AG20443 (cell line): ENCODE results near the gene TRIAP1.
"Not testable (repeated sequence)": the region's sequence is repeated elsewhere in the genome, so short reads cannot be mapped to it uniquely, and the experiment has no call there.

ENCODE experiments used
- DNase-seq: peaks from one replicate; pipeline ENCODE4 v3.0.0; 2012; ENCODE audit warnings: low spot score, mixed read lengths

Gene TRIAP1

DNA sequence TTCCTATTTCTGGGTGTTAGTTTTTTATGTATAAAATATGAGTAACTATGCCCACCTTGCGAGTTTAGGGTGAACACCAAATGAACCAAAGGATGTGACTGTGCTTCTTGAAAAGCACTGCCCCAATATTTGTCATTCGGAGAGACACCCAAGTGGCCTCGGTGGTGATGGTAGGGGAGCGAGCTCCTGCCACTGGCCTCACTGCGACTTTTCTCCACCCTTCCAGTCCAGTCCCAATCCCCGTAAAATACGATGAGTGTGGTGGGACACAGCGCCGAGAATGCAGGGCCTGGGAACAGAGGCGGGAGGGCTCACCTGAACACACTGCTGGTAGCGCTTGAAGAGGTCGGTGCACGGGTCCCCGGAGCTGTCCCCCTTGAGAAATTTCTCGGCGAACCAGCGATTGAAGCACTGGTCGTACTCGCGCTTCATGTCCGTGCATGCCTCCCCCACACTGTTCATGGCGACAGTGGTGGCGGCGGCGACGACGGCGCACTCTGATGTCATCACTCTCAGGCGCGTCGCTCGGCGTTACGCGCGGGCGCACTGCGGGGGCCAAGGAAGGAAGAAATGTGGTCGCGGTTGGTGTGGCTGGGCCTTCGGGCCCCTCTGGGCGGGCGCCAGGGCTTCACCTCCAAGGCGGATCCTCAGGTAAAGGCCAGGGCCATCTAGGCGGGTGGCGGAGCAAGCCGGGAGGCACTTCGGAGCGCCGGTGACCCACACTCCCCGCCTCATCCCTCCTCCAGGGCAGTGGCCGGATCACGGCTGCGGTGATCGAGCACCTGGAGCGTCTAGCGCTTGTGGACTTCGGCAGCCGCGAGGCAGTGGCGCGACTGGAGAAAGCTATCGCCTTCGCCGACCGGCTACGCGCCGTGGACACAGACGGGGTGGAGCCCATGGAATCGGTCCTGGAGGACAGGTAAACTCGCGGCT lies at the start of gene TRIAP1, which contains the start of gene GATC:
Gene TRIAP1, minus strand, starts transcription at position 474 of the 933 bp plus-strand sequence. Its CDS starts 12 bp downstream, at position 462.
Gene GATC, plus strand, starts transcription at position 534 of the 933 bp plus-strand sequence. Its CDS starts 37 bp downstream, at position 571.
- DNase-seq = peak; percentile 91

DNA sequence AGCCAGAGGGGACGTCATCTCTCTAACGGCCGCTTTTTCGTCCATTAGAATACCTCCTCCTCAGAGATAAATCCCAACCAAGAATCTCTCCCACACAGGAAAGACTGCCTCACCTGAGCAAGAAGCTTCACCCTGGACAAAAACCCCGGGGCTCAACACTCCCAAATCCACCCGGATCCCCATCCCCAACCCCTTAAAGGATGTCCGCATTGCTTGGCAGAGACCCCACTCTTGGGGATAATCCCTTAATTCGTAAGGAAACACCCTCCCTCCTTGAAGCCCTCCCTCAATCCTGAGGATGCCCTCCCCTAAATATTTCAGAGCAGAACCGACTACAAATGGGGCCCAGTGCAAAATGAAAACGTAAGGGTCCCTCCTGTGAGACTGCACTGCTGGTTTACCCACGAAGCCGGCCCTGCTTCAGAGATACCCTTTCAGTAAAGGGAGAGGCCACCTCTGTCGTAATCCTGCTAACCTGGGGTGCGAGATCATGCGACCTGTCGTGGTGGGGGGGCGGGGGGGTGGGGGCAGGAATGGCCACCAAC lies 49.1 kb upstream of the TRIAP1 start:
- no peak for DNase-seq

DNA sequence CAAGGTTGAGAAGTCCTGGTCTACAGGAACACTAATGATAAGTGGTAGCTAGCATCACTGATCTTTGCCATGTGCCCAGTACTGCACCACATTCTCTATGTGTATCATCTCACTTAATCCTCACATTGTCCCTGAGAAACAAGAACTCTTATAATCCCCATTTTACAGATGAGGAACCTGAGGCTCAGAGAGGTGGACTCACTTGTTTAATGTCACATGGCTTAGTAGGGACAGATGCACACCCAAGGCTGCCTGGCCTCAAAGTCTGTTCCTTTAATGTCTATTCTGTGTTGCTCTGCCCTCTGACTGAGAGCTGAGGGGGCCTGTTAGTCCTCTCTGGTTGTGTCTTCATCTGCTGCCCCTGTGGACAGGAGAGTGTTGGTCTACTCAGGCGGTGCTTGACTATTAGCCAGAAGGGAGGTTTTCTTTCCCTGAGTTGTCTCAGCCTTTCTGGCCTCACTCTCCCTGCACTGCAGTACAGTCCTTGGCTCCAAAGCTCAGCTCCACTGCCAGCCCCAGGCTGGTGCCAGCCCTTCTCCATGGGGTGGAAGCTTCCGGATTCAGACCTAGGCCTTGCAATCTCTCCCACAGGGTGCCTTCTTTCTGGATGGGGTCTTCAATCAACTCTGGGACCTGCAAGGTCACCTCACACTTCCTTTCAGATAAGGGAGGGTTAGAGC lies 44.8 kb upstream of the TRIAP1 start:
- no peak for DNase-seq

DNA sequence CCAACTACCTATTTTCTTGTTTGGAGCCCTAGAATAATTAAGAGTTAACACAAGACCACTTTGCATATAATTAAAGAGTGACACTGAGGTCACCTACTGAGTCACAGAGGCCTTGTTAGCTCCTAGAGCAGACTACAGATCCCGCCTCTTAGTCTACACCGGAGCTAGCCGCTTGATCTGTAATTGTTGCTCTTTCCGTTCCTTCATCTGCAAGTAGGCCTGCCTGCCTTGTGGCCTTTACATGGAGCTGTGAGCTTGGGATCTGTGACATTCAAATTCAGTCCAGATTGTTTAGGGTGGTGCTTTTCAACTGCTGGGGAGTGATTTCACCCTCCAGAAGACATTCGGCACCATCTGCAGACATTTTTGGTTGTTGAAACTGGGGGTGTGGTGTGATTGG lies 44.1 kb upstream of the TRIAP1 start:
- DNase-seq = no peak

DNA sequence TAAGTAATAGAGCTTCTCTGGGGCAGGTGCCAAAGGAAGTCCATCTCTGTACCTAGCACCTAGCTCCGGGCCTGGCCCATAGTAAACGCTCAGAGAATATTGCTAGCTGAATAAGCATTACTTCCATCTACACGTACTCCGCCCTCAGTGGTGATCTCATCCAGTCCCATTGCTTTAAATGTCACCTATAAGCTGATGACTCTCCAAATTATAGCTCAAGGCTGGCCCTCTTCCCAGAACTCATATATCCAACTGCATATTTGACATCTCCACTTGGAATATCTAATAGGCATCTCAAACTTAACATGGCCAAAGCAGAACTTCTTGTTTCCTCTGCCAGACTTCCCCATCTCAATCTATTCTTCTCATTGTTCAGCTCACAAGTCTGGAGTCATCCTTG lies 42.8 kb upstream of the TRIAP1 start:
- no peak for DNase-seq

DNA sequence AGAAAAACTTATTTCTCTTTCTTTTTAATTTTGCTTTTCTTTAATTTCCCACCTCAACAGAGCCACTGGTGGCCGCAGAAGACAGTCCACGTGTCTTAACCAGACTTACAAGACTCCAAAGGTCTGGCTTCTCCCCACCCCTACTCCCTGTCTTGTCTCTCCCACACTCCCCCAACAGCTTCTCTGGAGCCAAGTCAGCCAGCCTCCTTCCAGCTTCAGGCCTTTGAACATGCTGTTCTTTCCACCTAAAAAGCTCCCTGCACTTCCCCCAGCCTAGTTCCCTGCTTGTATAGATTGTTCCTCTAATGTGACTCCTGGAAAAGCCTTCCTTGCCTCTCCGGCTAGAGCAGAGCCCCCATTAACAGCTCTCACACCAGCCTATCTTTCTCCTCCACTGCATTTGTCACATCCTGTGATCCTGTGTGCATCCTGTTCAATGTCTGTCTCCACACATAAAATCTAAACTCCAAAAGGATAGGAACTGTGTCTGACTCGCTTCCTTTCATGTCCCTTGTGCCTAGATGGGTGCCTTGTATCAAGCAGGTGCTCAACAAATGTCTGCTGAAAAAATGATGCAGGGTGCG lies 42.0 kb upstream of the TRIAP1 start:
- DNase-seq = no peak

DNA sequence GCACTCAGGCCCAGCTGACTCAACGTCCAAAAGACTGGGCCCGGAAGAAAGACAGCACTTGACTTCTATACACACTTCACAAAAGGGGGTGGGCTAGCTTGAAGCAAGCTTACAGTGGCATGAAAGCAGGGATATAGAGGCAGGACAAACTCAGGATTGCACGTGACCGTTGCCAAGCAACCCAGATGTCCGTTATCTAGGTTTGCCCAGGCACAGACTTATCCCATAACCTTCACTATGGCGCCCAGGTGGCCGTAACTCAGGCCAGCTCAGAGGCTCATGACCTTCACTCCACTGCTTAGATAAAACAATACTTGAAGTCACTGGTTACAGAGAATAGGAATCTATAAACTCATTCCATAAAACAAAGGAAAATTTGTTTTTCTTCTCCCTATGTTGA lies 41.4 kb upstream of the TRIAP1 start:
- not testable (repeated sequence) for DNase-seq

DNA sequence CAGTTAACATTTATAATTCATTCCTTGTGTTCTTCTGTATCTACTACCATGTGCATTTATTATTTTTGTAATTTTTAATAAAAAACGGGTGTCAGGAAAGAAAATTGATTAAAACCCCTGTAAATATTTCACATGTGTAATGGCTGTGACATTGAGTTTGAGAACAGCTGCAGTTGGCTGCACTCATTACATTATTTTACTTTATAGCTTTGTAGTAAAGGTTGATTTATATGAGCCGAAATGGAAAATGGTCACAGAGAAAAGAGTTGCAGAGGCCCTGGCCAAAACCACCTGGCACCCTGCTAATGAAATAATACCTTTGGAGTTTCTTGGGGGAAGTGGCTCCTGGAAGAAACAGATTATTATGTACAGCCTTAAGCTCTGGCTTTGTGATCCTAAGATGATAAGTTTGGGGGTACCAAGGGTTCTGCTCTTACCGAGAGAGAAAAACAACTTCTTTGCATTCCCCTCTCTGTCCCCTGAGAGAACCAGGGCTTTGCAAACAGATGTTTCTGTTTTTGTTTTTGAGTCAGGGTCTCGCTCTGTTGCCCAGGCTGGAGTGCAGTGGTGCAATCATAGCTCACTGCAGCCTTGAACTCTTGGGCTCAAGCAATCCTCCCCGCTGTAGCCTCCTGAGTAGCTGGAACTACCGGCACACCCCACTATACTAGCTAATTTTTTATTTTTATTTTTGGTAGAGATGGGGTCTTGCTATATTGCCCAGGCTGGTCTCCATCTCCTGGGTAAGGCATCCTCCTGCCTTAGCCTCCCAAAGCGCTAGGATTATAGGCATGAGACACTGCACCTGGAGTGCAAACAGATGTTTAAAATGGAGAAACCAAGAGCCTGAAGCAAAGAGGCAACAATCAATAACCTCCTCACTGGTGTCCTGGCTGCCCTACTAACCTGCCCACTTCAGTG lies 40.0 kb upstream of the TRIAP1 start:
- DNase-seq = no peak

DNA sequence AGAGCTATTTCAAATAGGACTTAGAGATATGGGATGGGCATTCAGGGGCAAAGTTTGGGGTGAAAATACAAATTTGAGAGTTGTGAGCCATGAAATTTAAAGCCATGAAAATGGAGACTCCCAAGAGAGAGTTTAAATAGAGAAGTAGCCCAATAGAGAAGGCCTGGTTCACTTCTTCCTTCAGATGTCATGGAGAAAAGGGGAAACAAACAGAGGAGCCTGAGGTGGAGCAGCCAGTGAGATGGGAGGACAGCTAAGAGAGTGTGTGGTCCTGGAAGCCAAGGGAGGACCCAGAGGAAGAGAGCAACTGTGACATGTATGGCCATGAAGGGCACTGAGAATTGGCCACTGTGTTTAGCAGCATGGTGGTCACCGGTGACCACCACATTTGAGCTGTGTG lies 37.4 kb upstream of the TRIAP1 start:
- DNase-seq = no peak

DNA sequence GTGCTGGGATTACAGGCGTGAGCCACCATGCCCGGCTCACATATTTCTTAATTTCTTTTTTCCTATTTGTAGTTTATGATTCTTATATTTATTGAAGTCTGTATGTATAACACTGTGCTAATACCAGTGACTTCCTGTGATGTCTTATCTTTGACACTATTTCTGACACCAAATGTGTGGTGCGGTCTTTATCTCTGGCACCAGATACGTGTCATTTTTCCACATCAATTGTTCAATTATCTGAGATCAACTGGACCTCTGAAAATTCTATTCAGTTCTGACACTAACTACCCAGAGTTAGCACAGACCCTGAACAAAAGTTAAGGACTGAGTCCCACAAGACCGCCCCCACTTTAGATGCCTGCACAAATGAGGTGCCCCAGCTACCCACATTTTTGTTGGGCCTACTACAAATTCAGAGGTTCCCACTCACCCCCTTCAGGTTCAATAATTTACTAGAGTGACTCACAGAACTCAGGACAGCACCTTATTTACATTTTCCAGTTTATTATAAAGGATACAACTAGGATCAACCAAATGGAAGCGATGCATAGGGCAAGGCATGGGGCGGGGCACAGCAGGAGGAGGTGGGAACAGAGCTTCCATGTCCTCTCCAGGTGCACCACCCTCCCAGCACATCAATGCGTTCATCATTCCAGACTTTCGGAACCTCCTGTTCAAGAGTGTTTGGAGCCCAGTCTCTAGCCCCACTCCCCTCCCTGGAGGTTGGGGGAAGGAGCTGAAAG lies 35.0 kb upstream of the TRIAP1 start:
- no peak for DNase-seq

DNA sequence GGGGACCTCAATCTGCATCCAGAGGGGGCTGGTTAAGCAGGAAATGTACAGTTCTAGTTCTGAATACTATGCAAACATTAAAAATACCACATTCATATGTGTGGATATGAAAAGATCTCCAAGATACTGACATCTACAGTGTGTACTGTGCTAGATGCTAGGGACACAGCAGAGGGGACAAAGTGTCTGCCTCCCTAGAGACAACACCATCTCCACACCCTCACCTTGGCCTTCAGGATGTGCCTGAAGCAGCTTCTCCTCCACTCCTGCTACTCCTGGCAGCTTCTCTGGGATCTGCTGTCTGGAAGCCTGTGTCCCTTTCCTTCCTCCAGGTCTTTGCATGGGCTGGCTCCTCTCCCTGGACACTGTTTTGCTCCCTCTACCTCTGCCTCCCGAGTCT lies 34.0 kb upstream of the TRIAP1 start:
- no peak for DNase-seq

DNA sequence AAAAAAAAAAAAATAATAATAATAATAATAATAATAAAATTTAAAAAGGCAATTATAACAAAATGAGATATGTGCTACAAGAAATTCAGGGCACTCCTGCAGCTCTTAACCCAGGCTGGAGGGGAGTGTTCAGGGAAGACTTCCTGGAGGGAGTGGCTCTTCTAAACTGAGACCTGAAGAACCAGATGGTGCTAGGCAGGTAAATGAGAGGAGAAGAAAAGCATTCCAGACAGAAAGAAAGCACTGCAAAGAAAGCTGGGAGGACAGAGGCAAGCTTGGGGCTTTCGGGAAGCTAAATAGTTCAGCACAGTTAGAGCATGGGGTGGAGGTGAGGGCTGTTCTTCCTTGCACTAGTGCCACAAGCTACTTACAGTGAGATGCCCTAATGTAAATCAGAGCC lies 33.3 kb upstream of the TRIAP1 start:
- no peak for DNase-seq

DNA sequence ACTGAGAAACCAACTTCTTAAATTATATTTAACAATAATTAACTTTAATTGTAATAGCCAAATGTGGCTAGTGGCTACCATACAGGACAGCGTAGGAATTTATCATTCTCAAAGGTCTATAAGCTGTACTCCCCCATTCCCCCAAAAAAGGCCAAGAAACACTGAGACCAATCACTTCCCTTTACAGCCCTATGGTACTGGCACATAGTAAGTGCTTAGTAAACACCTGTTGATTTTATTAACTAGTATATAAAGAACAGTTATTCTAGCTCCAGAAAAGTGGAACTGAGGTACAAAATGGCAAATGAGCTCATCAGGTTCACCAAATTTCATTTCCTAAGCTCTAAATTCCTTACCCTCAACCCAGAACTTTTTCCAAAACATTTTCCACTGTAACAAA lies 29.5 kb upstream of the TRIAP1 start:
- DNase-seq = no peak

DNA sequence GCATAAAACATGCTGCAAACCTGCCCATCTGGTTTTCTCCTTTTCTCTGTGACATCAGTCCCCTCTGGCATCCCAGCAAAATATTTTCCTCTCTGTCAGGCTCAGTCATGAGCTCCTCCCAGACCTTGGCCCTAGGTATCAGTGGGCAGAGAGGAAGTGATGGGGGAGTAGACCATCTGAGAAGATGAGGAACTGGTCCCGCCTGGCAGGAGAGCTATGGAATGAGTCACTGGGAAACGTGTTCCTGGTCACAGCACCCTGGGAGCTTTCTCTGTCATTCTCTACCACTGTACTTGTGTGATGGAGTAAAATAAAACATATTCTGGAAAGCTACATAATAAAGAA lies 28.4 kb upstream of the TRIAP1 start:
- peak; percentile 78 for DNase-seq

DNA sequence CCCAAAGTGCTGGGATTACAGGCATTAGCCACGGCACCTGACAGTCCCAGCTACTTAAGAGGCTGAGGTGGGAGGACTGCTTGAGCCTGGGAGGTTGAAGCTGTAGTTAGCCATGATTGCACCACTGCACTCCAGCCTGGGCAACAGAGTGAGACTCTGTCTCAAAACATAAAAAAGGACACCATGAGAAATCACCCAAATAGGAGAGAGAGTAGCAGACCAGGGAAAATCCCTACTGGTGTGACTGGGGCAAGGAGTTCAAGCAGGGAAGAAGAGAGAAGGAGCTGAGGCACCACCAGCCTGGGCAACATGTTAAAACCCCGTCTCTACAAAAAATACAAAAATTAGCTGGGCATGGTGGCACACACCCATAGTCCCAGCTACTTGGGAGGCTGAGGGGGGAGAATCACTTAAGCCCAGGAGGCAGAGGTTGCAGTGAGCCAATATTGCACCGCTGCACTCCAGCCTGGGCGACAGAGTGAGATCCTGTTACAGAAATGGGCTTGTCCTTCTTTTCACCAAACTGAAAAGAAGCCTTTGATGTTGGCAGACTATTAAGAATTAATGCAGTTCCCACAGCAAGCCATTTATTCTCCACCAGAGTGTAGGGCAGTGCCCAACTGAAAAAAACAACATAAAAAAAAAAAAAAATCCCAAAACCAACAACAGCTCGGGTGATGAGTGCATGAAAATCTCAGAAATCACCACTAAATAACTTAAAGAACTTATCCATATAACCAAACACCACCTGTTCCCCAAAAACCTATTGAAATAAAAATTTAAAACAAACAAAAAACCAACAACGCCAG lies 27.8 kb upstream of the TRIAP1 start:
- no peak for DNase-seq

DNA sequence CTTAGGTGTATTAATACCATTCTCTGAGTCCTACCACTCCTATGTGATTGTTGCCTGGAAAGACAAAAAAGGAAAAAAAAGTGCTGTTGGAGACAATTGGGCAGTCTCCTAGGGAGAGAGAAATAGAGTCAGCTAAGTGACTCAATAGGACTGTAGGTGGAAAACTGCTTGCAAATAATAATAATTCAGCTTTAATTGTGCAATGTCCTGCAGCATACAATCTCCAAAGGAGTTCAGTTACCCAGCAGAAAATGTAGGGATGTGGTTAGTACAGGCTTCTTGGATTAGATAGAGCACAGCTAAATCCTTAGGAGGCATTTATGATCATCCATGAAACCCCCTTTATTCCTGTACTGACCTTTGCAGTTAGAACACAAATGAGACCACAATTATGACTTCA lies 26.3 kb upstream of the TRIAP1 start:
- no peak for DNase-seq

DNA sequence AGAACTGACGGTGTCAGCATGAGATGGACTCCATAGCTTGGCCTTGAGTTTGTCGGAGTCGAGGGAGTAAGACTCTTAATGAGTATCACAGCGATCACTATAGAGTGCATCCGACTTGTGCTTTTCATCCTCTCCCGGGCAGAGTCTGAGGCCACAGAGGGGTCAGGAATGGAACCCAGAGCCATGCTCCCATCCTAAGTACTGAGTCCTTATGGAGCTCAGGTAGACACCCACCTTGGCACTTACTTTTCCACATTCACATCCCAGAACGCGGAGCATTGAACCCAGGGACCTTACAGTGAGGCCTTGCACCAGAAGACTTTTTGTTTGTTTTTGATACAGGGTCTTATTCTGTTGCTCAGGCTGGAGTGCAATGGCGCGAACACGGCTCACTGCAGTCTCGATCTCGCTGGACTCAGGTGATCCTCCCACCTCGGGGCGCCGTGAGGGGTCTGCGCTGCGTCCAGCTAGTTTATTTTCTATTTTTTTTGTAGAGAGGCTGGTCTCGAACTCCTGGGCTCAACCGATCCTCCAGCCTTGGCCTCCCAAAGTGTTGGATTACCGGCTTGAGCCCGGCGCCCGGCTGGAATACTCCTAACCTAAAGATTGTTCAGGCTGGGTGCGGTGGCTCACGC lies 24.1 kb upstream of the TRIAP1 start:
- no peak for DNase-seq

DNA sequence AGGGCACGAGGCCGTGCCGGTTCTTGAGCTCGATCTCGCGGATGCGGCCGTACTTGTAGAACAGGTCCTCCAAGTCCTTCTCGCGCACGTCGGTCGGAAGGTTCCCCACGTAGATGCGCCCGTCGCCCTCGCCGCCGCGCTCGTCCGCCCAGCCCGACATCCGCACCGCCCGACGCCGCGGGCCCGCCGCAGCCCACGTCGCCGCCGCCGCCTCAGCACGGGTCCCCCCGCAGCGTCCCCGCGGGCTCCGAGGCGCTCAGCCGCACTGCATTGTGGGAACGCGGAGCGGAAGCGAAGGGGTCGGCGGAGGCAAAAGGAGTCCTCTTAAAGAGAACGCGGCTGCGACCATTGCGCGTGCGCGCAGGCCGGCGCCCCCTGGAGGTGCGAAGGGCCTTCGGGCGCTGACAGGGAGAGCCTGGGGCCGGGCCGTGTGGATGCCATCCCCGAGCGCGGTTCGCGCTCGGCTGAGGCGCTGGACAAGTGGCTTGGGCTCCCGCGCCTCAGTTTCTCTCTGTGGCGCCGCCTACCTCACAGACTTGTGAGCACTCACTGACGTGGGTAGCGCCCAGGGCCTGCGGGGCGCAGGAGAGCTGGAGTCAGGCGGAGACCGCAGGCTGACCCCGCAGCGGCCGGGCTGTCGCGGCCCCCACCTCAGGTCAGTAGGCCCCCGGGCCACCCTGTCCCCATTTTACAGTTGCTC lies 23.4 kb upstream of the TRIAP1 start, which contains the start of gene SRSF9:
Gene SRSF9, minus strand, starts transcription at position 299 of the 700 bp plus-strand sequence. Its CDS starts 139 bp downstream, at position 160.
- DNase-seq = peak; percentile 100
